GM19240 (cell line): ENCODE data around the gene ATP6V1B1.

Experiments
- DNase-seq: peaks from one replicate; pipeline ENCODE4 v3.0.0; 2011; ENCODE audit warnings: low spot score; ENCODE audit not compliant: insufficient read length

The ATP6V1B1 gene

DNA sequence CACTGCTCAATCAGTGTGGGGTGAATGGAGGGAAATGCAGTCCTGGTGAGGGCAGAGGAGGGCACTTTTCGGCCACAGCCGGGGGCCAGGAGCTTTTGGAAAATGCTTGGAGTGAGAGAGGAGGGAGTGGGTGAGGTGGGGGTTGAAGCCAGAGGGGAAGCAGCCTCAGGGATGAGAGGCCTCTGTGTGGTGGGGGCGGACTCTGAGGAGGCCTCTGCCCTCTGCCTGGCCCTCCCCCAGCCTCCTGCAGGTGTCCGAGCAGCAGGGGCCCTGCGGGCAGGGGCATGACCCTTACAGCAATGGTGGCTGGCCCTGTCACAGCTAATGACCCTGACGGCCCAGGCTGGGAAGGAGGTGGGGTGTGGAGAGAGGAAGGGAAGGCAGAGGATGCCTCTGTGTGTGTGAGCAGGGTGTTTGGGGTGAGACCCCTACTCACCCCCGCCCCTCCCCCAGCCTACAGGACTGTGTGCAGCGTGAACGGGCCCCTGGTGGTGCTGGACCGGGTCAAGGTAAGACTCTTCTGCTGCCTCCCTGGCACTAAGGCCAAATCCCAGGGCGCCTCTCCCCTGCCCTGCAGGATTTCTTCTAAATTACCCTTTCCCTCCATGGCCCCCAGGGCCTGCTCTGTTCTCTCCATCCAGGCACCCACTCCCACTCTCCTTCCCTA, 7.6 kb downstream of the ATP6V1B1 start:
- no peak for DNase-seq

DNA sequence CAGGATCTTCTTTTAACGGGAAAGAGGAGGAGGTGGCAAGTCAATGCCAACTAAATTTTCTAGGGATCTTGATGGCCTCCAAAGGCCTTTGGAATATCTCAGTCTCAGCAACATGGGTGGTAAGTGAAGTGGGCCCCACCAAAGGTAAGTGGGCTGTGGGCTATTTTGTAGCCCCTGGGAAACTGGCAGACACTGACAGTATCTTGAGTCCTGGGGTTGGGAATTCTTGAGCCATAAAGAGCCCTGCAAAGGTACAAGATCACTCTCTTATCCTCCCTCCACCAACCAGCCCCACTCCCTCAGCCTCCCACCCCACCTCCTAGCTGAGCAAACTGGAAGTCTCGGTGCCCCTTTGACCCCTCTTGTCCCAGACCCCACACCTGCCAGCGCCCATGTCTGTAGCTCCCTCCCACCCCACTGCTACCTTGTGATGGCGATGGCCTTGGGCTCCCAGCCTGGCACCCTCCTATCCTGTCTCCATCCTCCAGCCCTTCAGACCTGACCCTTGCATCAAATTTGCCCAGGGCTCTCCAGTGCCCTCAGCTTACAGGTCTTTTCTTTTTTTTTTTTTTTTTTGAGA, 8.5 kb downstream of the ATP6V1B1 start:
- DNase-seq = no peak

DNA sequence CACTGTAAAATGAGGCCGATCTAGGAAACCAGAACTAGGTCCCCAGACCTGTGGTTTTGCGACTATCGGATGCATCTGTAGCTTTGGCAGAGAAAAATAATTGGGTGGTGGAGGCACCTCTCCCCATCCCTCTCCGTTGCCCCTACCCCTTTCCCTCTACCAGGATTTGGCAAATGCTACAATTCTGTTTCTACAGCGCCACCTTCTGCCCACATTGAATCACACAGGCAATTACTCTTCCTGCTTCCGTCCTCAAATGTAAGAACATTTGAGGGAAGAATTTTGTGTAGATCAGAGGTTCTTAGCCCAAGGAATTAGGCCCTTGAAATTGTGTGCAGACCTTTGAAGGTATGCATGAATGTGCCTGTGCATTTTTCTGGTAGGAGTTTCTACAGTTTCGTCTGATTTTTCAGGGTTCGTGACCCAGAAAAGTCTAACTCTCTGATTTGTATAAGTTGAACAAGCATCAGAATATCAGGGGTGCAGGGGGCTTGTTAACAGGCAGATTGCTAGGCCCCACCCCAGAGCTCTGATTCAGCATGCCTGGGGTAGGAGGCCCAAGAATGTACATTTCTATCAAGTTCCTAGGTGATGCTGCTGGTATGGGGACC, 11.2 kb downstream of the ATP6V1B1 start:
- DNase-seq = peak; percentile 13

DNA sequence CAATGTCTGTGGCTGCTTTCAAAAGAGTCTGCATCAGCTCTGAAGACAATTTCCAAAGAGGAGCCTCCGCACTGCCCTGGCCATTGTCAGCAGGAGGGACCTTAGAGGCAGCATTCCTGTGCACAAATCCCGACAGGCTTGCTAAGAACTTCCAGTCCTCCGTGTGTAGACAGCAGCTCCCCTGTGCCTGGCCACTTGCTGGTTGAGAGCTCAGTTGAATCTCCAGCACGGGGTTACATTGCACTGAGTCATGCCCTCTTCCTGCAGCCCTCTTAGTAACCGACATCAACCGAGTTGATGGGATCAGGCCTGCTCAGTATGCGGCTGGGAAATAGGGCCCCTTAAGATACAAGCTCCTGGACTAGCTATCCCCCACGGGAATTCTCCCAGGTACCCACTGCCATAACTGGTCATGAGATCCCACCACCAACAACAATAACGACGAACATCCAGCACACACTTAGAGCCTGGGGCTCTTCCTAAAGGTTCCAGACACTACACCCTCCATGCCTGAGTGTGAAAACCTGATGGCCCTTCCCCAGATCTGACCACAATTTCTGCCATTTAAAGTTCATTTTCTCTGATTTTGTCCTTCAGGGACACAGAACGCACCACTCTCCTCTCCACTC, 12.0 kb downstream of the ATP6V1B1 start:
- no peak for DNase-seq

DNA sequence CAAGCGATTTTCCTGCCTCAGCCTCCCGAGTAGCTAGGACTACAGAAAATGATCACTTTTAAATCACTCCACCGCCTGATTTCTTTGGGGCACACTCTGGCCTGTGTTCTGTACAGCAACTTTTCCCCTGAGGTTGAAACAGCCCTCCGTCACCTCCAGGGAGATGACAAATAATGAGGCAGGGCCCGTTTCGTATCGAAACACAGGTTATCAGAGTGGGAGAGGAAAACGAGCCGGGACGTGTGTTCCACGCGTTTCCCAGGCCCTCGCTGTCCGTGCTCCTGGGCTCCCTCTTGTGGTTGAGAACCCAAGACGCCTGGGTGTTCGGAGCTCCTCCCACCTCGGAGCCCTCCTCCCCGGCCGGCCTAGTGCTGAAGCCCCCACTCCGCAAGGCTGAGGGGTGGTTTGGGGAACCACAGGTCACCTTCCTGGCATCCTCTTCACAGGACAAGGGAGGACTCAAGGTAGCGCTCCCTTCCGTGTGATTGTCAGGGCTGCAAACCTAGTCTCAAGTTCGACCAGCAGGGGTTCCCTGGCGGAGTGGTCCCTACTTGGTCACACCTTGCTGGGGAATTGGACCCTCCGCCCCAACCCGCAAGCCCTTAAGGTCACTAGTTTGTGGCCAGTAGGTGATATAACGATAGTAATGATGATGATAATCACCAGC, 12.8 kb downstream of the ATP6V1B1 start:
- peak; percentile 68 for DNase-seq

DNA sequence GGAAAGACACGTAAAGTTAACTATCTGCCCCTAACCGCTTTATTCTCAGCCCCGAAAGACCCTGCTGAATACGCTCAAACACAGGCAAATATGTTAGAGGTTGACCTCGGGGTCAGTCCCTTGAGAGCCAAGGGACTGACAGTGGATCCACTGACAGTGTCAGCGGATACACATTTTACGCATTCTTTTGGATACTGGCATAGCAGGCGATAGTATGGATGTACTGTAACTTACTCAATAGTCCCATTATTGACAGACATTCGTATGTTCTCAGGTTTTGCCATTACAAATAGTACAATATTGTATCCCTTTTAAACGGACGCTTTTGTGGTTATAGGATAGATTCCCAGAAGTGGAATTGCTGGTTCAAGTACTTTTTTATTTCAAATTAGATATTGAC, 13.4 kb downstream of the ATP6V1B1 start:
- no peak for DNase-seq

DNA sequence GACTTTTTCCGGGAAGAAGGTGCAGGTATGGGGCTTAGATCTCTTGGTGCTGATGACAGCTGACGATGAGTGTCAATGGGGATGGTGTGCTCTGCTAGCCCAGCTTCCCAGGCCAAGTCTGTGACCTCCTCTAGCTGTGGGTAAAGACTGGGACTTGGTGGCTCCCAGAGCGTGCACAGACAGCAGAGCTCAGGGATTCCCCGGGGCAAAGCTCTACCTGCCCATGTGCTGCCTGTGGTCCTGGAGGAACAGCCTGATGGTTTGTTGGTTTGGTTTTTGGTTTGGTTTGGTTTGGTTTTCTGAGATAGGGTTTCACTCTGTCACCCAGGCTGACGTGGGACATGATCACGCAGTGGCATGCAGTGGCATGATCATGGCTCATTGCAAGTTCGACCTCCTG, 19.2 kb downstream of the ATP6V1B1 start:
- no peak for DNase-seq

DNA sequence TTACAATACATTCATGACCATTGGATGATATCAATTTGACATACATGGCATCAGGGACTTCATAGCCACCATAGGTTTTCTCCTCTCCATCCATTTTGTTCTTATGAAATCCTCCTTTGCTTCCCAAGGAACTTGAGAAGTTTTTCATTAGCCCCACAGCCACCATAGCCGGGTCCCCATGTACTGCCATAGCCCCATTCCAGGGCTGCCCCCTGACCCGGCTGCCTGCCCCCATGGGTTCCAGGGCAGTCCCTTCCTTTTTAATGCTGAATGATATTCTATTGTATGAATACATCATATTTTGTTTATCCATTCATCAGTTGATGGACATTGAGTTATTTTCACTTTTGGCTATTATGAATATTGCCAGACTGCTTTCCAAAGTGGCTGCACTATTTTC, 20.4 kb downstream of the ATP6V1B1 start:
- no peak for DNase-seq

DNA sequence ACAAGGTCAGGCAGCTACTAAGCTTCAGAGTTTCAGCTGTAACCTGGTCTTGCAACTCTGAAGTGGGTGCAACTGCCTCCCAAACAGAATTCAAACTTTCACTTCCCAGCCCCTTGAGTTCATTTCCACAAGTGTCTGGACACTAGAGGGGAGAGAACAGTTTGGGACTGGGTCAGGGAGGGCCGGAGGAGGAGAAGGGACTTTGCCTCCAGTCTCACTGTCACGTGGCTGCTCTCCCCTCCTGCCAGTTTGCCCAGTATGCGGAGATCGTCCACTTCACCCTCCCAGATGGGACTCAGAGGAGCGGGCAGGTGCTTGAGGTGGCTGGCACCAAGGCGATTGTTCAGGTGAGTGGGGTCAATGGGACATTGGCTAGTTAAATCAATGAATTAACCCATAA, 22.1 kb downstream of the ATP6V1B1 start:
- no peak for DNase-seq

DNA sequence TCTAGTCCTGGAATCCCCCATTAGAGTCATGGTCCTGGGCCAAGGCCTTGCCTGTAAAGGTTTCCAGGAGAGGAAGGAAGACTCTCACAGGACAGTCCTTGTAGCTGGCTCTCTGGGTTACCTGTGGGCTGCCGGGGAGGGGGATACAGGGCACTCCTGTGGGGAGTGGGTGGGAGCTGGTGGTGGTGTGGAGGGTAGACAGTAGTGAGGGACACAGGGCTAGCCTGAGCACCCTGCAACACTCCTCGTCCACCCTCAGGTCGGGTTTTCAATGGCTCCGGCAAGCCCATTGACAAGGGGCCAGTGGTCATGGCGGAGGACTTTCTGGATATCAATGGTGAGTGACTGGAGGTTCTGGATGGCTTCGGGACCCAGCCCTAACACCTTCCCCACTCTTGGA, 23.1 kb downstream of the ATP6V1B1 start:
- no peak for DNase-seq

DNA sequence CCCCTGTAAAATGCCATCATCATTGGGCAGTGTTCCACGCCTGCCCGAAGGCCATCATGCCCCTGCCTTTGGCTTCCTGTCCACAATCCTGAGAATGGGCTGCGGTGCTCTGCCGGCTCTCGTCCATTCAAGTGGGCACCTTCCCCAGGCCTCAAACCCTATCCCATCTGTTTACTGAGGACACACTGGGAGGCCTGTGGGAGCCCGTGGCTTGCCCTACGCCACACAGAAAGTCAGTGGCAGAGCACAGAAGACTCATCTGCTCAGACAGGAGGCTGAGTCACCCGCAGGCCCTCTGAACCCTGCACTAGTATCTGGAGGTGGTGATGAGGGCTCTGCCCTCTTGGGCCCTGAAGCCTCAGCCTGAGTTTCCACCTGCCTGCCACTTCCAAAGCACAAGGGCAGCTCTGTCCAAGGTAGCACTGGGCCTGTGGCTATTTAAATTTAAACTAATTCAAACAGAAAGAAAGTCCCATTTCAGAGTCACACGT, 23.6 kb downstream of the ATP6V1B1 start:
- DNase-seq = no peak

DNA sequence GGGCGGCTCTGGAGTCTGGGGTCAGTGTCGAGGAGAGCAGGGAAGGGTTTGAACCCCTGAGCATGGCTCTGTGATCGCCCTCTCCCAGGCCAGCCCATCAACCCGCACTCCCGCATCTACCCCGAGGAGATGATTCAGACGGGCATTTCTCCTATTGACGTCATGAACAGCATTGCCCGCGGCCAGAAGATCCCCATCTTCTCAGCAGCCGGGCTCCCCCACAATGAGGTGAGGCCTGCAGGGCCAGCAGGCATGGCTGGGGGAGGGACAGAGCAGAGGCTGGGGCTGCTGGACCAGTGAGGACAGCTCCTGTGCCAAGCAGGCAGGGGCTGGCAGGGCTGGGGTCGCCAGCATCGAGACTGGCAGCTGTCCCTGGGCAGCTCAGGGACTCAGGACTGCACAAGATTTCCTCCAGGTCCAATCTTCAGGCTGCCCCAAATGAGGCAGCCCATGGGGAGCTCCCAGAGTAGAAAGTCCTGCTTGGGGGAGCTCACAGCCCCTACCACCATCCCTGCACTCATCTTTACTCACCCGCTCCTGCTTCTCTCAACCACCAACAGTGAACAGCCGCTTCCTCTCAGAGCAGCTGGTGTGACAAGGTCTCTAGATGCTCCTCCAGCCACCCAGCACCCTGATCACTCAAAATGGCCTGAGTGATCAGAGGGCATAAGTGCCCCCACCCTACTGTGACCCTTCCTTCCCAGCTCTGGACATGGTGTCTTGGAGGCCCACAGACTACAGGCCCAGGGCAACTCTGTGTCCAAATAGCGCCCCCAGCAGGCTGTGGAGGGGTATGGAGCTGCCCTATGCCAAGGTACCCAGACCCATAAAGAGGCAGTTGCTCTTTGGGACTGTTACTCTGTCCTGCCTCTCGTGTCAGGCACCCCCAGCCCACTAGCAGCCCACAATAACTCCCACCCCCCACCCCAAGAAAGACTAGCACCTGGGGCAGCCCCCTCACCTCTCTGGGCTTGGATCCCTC, 24.4 kb downstream of the ATP6V1B1 start:
- DNase-seq = no peak

DNA sequence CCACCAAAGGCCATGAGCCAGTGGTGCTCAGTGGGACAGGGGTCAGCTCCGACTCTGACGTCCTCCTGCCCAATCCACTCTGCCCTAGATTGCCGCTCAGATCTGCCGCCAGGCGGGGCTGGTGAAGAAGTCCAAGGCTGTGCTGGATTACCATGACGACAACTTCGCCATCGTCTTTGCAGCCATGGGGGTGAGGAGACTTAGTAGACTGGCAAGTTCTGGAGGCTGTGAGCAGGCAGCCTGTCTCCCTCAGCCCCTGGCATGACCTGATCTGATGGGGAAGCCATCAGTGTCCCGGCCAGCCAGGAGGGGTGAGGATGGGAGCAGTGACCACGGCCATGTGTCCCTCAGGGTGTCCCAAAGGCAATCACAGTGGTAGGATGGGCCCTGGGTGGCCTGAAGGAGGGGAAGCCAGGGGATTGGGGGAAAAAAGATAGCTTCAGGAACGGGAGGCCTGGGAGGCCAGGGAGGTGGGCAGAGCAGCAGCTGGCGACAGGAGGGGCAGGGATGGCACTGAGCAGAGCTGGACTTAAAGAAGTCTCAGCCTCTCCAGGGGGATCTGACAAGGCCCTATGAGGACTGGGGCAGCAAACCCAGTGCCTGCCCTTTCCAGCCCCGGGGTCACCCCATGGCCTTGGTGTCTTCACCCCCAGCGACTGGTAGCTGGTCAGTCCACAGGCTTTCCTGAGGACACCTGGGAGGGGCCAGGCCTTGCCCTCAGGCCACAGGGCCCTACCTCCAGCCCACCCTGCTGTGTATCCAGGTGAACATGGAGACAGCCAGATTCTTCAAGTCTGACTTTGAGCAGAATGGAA, 25.3 kb downstream of the ATP6V1B1 start:
- no peak for DNase-seq

DNA sequence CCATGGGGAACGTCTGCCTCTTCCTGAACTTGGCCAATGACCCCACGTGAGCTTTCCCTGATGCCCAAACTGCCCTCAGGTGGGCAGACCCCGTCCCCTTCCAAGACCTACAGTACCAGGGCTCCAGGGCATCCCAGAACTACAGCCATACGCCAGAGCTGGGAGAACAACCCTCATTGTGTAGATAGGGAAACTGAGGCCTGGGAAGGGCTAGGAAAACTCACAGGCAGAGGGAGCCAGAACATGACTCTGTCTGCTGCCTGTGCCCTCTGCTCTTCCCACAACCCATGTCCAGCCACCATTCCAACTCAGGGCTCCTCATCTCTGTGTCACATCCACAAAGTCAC, 25.9 kb downstream of the ATP6V1B1 start:
- no peak for DNase-seq

DNA sequence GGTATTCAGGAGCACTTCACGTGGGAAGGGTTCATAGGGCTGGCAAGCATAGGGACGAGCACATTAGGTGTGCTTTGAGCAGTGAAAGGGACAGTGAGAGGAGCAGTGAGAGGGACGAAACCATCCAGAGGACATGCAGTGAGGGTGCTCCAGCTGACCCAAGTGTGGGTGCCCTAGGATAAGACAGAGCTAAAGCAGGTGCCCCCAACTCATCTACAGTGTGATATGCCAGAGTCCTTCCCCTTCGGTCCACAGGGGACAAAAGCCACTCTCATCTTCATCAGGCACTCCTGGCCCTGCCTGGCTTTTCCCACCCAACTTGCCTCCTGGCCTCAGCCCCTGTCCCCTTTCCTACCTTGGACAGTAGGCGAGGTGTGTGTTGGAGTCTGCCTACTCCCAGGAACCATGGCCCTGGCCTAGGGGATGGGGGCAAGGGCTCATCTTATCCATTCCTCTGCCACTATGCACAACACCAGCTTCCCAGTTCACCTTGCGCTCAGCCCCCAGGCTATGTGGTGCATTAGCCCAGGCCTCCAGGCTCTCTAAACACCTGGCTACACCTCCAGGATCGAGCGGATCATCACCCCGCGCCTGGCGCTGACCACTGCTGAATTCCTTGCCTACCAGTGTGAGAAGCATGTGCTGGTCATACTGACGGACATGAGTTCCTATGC, 26.6 kb downstream of the ATP6V1B1 start:
- no peak for DNase-seq

DNA sequence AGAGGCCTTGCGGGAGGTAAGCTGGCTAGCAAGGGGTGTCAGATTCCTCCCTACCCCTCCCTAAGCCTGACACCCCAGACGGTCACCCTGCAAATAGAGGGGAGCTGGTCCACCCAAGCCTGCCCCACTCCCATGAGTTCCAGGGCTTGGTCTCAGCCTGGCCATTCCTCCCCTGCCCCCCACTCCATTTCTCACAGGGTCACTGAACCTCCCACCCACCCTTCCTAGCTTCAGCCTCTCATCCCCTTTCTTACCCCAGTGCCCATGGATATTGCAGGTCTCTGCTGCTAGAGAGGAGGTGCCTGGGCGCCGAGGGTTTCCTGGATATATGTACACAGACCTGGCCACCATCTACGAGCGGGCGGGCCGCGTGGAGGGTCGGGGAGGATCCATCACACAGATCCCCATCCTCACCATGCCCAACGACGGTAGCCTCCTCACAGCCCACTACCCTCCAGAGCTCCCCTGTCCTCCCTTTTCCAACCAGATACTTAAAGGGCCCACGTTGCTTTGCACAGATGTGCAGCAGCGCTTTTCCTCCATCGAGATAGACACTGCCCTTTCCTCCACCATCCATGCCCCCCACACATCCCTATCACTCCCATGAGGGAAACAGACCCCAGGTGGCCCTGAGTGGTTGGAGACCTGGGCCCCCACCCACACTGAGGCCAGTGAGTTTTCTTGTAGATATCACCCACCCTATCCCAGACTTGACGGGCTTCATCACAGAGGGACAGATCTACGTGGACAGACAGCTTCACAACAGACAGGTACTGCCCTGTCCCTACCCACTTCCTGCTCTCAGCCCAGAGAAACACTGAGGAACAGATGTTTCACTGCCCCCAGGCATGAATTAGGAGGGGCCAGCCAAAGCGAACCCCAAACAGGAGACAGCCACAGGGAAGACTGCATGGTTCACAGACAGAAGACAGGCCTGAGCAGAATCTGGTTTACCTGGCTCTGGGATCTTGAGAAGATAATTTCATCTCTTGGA, 27.5 kb downstream of the ATP6V1B1 start:
- DNase-seq = no peak

DNA sequence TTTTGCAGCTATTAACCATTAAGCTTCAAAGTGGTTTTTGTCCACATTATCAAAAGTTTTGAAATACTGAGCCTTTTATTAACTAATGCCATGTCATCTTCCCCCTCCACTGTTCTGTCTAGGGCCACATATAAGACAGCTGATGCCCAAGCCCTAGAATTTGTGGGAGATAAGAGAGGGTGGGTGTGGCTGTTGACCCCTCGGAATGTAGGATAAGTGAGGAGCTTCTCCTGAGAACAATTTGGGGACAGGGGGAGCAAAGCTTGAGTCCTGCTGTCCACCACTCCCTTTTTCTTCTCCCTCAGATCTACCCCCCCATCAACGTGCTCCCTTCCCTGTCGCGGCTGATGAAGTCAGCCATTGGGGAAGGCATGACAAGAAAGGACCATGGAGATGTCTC, 28.4 kb downstream of the ATP6V1B1 start:
- no peak for DNase-seq
